ENCODE results near the gene GMPS. TPM values are rescaled to one million over a fixed set of nuclear protein-coding genes. Genes with fewer than 3 reads are reported as not detected.

GMPS gene
- total and polyA plus RNA-seq, 2 of the 13 experiments (the other 11 are each of a cell fraction or from before 2014, with no cell fraction given) = 29.6 to 85.5 TPM

GRCh38 chr3:155890671-155891190 is 20.3 kb downstream of the GMPS start:
- Histone ChIP-seq H3K79me2 (ENCODE audit: insufficient read depth, low read length) (peaks cover 64% of the 10 kb centered on the region), H3K4me3 (replicated peaks in 1 of 3; ENCODE audit: insufficient read depth in 1 of 3, low read depth in 2 of 3, low read length in 3 of 3) (no peak overlapping the region), H3K27ac (ENCODE audit: extremely low read length, insufficient read depth, low read length) (no peak overlapping the region), H3K4me2 (ENCODE audit: low read depth, low read length) (no peak overlapping the region), H4K20me1 (ENCODE audit: insufficient read depth, low read length) (peaks cover 10% of the 10 kb centered on the region; the same call in 1 of the 2 replicates), H3K27me3 (ENCODE audit: control insufficient read depth in 1 of 2, insufficient read depth in 2 of 2, low read length in 2 of 2) (no peaks in the 10 kb centered on the region), H3K9me3 (ENCODE audit: low read length) (no peaks in the 10 kb centered on the region), H3K9ac (ENCODE audit: insufficient read depth, low read depth, low read length) (no peak overlapping the region), H3K4me1 (ENCODE audit: insufficient read depth, low read length) (peaks cover 39% of the 10 kb centered on the region), H2AFZ (ENCODE audit: low read length) (no peak overlapping the region), H3K36me3 (replicated peaks in 1 of 2; ENCODE audit: control insufficient read depth in 1 of 2, insufficient read depth in 2 of 2, low read length in 2 of 2) (peaks cover 4 to 16% of the 10 kb centered on the region in 2 experiments; a peak in 2 of 5 replicates)
- 72% methylated on average over 2 of the region's 2 CpGs for WGBS (ENCODE audit: low lambda C conversion rate)
- intact Hi-C loops (cut with micrococcal nuclease; ENCODE audit: unreplicated experiment) = no loop called here
- no peak for TF ChIP-seq RXRB (CRISPR knock-in tag; IDR thresholded peaks at IDR 0.05; ENCODE audit: borderline replicate concordance)
- peak; percentile 64 to 74 for TF ChIP-seq MAFK (conservative IDR thresholded peaks at IDR 0.05 in 1 of 2, IDR thresholded peaks at IDR 0.05 in 1 of 2; ENCODE audit: low read length in 2 of 2)
- TF ChIP-seq NFYC (CRISPR knock-in tag; IDR thresholded peaks at IDR 0.05) = peak; percentile 64
- TF ChIP-seq MAFF (IDR thresholded peaks at IDR 0.05; ENCODE audit: low read depth, low read length) = peak; percentile 55
- POLR2A ChIA-PET = no interaction called here
- in situ Hi-C loops (cut with HindIII; ENCODE audit: extremely low pct_ligation_motif_present, low pct_unique_long_range_greater_than_20kb) = no loop called here
- no peak for FAIRE-seq
- ATAC-seq = peak; percentile 74
- BruUV-seq (replicated peaks) = no TSS peak
- CTCF ChIA-PET (ENCODE audit: low intra/inter-chr PET ratio, low total read pairs) = no interaction called here
- peak; percentile 13 for DNase-seq (ENCODE audit: low spot score)

GRCh38 chr3:155891321-155891720 is 20.9 kb downstream of the GMPS start:
- H3K27me3 ChIP-seq (ENCODE audit: control insufficient read depth in 1 of 2, insufficient read depth in 2 of 2, low read length in 2 of 2) = no peaks in the 10 kb centered on the region
- ChIA-PET CTCF (ENCODE audit: low intra/inter-chr PET ratio, low total read pairs) (no interaction called here), POLR2A (no interaction called here)
- no peak for ATAC-seq
- no peak overlapping the region for H3K9ac ChIP-seq (ENCODE audit: insufficient read depth, low read depth, low read length)
- H3K4me2 ChIP-seq (ENCODE audit: low read depth, low read length) = no peak overlapping the region
- no peak for FAIRE-seq
- DNase-seq (ENCODE audit: low spot score) = no peak
- in situ Hi-C loops (cut with HindIII; ENCODE audit: extremely low pct_ligation_motif_present, low pct_unique_long_range_greater_than_20kb) = no loop called here
- H2AFZ ChIP-seq (ENCODE audit: low read length) = no peak overlapping the region
- H3K27ac ChIP-seq (ENCODE audit: extremely low read length, insufficient read depth, low read length) = no peak overlapping the region
- peaks cover 10% of the 10 kb centered on the region; the same call in 1 of the 2 replicates for H4K20me1 ChIP-seq (ENCODE audit: insufficient read depth, low read length)
- H3K9me3 ChIP-seq (ENCODE audit: low read length) = no peaks in the 10 kb centered on the region
- no TSS peak for BruUV-seq (replicated peaks)
- intact Hi-C loops (cut with micrococcal nuclease; ENCODE audit: unreplicated experiment) = no loop called here
- H3K79me2 ChIP-seq (ENCODE audit: insufficient read depth, low read length) = peaks cover 61% of the 10 kb centered on the region
- no peak overlapping the region for H3K4me3 ChIP-seq (replicated peaks in 1 of 3; ENCODE audit: insufficient read depth in 1 of 3, low read depth in 2 of 3, low read length in 3 of 3)
- peaks cover 4 to 16% of the 10 kb centered on the region in 2 experiments; a peak in 4 of 5 replicates for H3K36me3 ChIP-seq (replicated peaks in 1 of 2; ENCODE audit: control insufficient read depth in 1 of 2, insufficient read depth in 2 of 2, low read length in 2 of 2)
- WGBS (ENCODE audit: low lambda C conversion rate) = 96% methylated on average over 5 of the region's 5 CpGs
- H3K4me1 ChIP-seq (ENCODE audit: insufficient read depth, low read length) = peaks cover 33% of the 10 kb centered on the region
- no peak for TF ChIP-seq BRD4 (CRISPR knock-in tag; IDR thresholded peaks at IDR 0.05)
- TF ChIP-seq CREBL2 (CRISPR knock-in tag; IDR thresholded peaks at IDR 0.05; ENCODE audit: borderline replicate concordance) = no peak
- TF ChIP-seq MIER3 (CRISPR knock-in tag; IDR thresholded peaks at IDR 0.05; ENCODE audit: borderline replicate concordance) = no peak
- no peak for TF ChIP-seq NFAT5 (CRISPR knock-in tag; IDR thresholded peaks at IDR 0.05)
- TF ChIP-seq YEATS4 (CRISPR knock-in tag; IDR thresholded peaks at IDR 0.05; ENCODE audit: borderline replicate concordance) = no peak
- no peak for TF ChIP-seq TSC22D2 (CRISPR knock-in tag; IDR thresholded peaks at IDR 0.05; ENCODE audit: borderline replicate concordance)
- TF ChIP-seq EED (CRISPR knock-in tag; IDR thresholded peaks at IDR 0.05) = no peak
- no peak for TF ChIP-seq POGZ (CRISPR knock-in tag; IDR thresholded peaks at IDR 0.05)
- TF ChIP-seq ERF (CRISPR knock-in tag; IDR thresholded peaks at IDR 0.05) = no peak
